ENCODE measurements around the gene POLL.

DNA sequence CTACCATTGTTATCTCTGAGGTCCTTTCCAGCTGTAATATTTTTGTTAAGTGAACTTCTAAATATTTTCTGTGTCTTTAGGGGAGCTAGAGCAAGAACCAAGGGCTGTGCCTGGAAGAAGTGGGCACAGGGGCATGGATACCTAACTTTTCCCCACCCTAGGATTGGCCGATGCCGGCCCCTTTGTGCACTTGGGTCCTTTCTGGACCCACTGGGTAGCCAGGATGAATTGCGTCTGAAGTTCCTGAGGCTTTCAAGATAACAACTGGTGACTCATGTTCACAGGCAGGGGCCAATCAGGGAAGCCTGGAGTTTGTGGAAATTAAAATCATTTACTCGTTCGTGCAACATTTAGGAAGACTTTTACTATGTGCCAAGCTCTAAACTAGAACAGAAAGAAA, 822 bp upstream of the POLL start:
- TF ChIP-seq, protein P1, sequence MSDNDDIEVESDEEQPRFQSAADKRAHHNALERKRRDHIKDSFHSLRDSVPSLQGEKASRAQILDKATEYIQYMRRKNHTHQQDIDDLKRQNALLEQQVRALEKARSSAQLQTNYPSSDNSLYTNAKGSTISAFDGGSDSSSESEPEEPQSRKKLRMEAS (IDR thresholded peaks at IDR 0.05; ENCODE audit: low read depth, low read length): no peak
- TF ChIP-seq NFYA (IDR thresholded peaks at IDR 0.05; ENCODE audit: borderline replicate concordance, low read depth, low read length): no peak
- TF ChIP-seq, protein P2, sequence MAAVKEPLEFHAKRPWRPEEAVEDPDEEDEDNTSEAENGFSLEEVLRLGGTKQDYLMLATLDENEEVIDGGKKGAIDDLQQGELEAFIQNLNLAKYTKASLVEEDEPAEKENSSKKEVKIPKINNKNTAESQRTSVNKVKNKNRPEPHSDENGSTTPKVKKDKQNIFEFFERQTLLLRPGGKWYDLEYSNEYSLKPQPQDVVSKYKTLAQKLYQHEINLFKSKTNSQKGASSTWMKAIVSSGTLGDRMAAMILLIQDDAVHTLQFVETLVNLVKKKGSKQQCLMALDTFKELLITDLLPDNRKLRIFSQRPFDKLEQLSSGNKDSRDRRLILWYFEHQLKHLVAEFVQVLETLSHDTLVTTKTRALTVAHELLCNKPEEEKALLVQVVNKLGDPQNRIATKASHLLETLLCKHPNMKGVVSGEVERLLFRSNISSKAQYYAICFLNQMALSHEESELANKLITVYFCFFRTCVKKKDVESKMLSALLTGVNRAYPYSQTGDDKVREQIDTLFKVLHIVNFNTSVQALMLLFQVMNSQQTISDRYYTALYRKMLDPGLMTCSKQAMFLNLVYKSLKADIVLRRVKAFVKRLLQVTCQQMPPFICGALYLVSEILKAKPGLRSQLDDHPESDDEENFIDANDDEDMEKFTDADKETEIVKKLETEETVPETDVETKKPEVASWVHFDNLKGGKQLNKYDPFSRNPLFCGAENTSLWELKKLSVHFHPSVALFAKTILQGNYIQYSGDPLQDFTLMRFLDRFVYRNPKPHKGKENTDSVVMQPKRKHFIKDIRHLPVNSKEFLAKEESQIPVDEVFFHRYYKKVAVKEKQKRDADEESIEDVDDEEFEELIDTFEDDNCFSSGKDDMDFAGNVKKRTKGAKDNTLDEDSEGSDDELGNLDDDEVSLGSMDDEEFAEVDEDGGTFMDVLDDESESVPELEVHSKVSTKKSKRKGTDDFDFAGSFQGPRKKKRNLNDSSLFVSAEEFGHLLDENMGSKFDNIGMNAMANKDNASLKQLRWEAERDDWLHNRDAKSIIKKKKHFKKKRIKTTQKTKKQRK (IDR thresholded peaks at IDR 0.05; ENCODE audit: low read depth, low read length): no peak
- no peak for TF ChIP-seq RCOR1 (conservative IDR thresholded peaks at IDR 0.05; ENCODE audit: low read depth, low read length)
- TF ChIP-seq, protein P3, sequence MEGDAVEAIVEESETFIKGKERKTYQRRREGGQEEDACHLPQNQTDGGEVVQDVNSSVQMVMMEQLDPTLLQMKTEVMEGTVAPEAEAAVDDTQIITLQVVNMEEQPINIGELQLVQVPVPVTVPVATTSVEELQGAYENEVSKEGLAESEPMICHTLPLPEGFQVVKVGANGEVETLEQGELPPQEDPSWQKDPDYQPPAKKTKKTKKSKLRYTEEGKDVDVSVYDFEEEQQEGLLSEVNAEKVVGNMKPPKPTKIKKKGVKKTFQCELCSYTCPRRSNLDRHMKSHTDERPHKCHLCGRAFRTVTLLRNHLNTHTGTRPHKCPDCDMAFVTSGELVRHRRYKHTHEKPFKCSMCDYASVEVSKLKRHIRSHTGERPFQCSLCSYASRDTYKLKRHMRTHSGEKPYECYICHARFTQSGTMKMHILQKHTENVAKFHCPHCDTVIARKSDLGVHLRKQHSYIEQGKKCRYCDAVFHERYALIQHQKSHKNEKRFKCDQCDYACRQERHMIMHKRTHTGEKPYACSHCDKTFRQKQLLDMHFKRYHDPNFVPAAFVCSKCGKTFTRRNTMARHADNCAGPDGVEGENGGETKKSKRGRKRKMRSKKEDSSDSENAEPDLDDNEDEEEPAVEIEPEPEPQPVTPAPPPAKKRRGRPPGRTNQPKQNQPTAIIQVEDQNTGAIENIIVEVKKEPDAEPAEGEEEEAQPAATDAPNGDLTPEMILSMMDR (IDR thresholded peaks at IDR 0.05 in 2 of 3, conservative IDR thresholded peaks at IDR 0.05 in 1 of 3; ENCODE audit: control insufficient read depth in 2 of 3, extremely low read depth in 1 of 3, insufficient read depth in 1 of 3, low read depth in 3 of 3, low read length in 3 of 3): no peak

All from GM12878 (cell line).